Parathyroid adenoma (tissue), 2 donors: ENCODE results near the gene CHAD.

Experiments used
- H2AFZ ChIP-seq: fragments of 300-600 bp; sonication (generic); one replicate; pipeline ENCODE4 v1.7.0; 2017; ENCODE audit warnings: antibody characterized with exemption, mild to moderate bottlenecking
- H3K27ac ChIP-seq: fragments of 300-600 bp; sonication (generic); one replicate; pipeline ENCODE4 v1.7.0; 2017
- H3K27me3 ChIP-seq: fragments of 300-600 bp; sonication (generic); one replicate; pipeline ENCODE4 v1.7.0; 2017; ENCODE audit warnings: low read length; ENCODE audit not compliant: control insufficient read depth, insufficient read depth
- H3K36me3 ChIP-seq: fragments of 300-600 bp; sonication (generic); one replicate; pipeline ENCODE4 v1.7.0; 2017; ENCODE audit warnings: low read length; ENCODE audit not compliant: control insufficient read depth, insufficient read depth
- H3K4me1 ChIP-seq: fragments of 300-600 bp; sonication (generic); one replicate; pipeline ENCODE4 v1.7.0; 2017; ENCODE audit warnings: control low read depth
- H3K4me2 ChIP-seq: fragments of 300-600 bp; sonication (generic); one replicate; pipeline ENCODE4 v1.7.0; 2017; ENCODE audit warnings: low read length
- H3K4me3 ChIP-seq: fragments of 300-600 bp; sonication (generic); one replicate; pipeline ENCODE4 v1.7.0; 2017; ENCODE audit warnings: low read depth, low read length
- H3K79me2 ChIP-seq: fragments of 300-600 bp; sonication (generic); one replicate; pipeline ENCODE4 v1.7.0; 2017; ENCODE audit warnings: control low read depth
- H3K9ac ChIP-seq: fragments of 300-600 bp; sonication (generic); one replicate; pipeline ENCODE4 v1.7.0; 2017; ENCODE audit warnings: mild to moderate bottlenecking
- H3K9me3 ChIP-seq: fragments of 300-600 bp; sonication (generic); one replicate; pipeline ENCODE4 v1.7.0; 2017; ENCODE audit warnings: low read length; ENCODE audit not compliant: control insufficient read depth
- TF ChIP-seq, protein P1 (sequence below): fragments of 300-600 bp; sonication (generic); IDR thresholded peaks from one replicate; pipeline ENCODE4 v1.7.0; 2017; ENCODE audit warnings: antibody characterized with exemption, mild to moderate bottlenecking
- donor health status: primary hyperparathyroidism.

Gene CHAD

DNA sequence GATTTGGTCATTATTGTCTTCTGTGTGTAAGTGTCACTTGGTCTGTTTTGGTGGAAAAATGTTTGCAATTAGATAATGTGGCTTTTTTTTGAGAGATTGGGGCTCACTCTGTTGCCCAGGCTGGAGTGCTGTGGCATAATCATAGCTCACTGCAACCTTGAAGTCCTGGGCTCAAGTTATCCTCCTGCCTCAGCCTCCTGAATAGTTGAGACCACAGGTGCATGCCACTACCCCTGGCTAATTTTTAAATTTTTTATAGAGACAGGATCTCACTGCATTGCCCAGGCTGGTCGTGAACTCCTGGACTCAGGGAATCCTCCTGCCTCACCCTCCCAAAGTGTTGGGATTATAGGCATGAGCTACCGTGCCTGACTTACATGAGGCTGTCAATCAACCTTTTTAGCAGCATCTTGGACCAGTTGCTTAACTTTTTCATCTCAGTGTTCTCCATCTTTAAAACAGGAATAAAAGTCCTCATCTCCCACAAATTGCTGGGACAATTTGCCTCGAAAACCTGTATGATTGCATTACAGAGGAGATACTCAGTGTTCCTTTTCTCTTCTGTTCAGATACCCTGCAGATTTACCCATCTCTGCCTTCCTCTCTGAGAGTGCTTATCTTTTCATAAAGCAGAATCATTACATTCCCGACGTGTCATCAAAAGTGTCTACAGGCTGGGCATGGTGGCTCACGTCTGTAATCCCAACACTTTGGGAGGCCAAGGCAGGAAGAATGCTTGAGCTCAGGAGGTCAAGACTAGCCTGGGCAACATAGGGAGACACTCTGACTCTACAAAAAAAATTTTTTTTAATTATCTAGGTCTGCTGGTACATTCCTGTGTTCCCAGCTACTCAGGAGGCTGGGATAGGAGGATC lies 23.6 kb downstream of the CHAD start:
- peaks cover 13% of the 10 kb centered on the region for H3K4me1 ChIP-seq
- no peaks in the 10 kb centered on the region for H3K9me3 ChIP-seq
- H2AFZ ChIP-seq: no peak overlapping the region
- TF ChIP-seq, protein P1, sequence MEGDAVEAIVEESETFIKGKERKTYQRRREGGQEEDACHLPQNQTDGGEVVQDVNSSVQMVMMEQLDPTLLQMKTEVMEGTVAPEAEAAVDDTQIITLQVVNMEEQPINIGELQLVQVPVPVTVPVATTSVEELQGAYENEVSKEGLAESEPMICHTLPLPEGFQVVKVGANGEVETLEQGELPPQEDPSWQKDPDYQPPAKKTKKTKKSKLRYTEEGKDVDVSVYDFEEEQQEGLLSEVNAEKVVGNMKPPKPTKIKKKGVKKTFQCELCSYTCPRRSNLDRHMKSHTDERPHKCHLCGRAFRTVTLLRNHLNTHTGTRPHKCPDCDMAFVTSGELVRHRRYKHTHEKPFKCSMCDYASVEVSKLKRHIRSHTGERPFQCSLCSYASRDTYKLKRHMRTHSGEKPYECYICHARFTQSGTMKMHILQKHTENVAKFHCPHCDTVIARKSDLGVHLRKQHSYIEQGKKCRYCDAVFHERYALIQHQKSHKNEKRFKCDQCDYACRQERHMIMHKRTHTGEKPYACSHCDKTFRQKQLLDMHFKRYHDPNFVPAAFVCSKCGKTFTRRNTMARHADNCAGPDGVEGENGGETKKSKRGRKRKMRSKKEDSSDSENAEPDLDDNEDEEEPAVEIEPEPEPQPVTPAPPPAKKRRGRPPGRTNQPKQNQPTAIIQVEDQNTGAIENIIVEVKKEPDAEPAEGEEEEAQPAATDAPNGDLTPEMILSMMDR: no peak
- no peak overlapping the region for H3K27ac ChIP-seq
- no peaks in the 10 kb centered on the region for H3K27me3 ChIP-seq
- H3K4me2 ChIP-seq: no peak overlapping the region
- H3K36me3 ChIP-seq: no peaks in the 10 kb centered on the region
- no peak overlapping the region for H3K9ac ChIP-seq
- no peak overlapping the region for H3K4me3 ChIP-seq
- H3K79me2 ChIP-seq: peaks cover 11% of the 10 kb centered on the region

DNA sequence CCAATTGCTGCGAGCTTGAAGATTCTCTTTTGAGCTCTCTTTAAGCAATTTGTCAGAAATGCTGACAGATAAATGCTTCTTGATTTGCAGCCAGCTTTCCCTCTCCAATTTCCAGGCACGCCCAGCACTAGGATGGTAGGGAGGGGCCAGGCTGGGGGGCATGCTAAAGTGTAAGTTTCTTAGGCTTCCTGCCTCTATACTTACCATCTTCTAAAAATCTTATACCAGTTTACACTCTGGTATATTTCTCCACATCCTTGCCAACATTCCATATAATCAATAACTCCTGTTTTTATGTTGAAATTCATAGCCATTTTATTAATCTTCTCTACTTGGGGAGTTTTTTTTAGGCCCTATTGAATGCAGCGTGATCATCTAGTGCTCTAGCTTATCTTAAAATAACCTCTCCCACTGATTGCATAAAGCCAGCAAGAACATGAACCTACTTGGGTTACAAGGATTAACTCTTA lies 25.1 kb downstream of the CHAD start:
- TF ChIP-seq, protein P1: no peak
- Histone ChIP-seq H3K4me3 (no peak overlapping the region), H3K9ac (no peak overlapping the region), H3K27me3 (no peaks in the 10 kb centered on the region), H2AFZ (peak overlapping the region; percentile 14), H3K79me2 (peaks cover 20% of the 10 kb centered on the region), H3K27ac (peak overlapping the region; percentile 65), H3K4me2 (peak overlapping the region; percentile 20), H3K9me3 (no peaks in the 10 kb centered on the region), H3K36me3 (no peaks in the 10 kb centered on the region), H3K4me1 (peaks cover 13% of the 10 kb centered on the region)

GRCh38 chr17:50440838-50441829 lies 27.5 kb downstream of the CHAD start:
- Histone ChIP-seq H3K9me3 (no peaks in the 10 kb centered on the region), H2AFZ (no peak overlapping the region), H3K4me2 (no peak overlapping the region), H3K79me2 (peaks cover 29% of the 10 kb centered on the region), H3K36me3 (no peaks in the 10 kb centered on the region), H3K27ac (peak overlapping the region; percentile 39), H3K9ac (no peak overlapping the region), H3K4me3 (no peak overlapping the region), H3K27me3 (no peaks in the 10 kb centered on the region), H3K4me1 (peaks cover 13% of the 10 kb centered on the region)
- TF ChIP-seq, protein P1: no peak

- Histone ChIP-seq H3K9ac (no peak overlapping the region), H3K27ac (peak overlapping the region; percentile 39), H3K4me3 (no peak overlapping the region), H3K9me3 (no peaks in the 10 kb centered on the region), H3K4me2 (no peak overlapping the region), H3K79me2 (peaks cover 33% of the 10 kb centered on the region), H3K36me3 (no peaks in the 10 kb centered on the region), H3K4me1 (peaks cover 13% of the 10 kb centered on the region), H2AFZ (peak overlapping the region; percentile 27), H3K27me3 (no peaks in the 10 kb centered on the region)
- TF ChIP-seq, protein P1: no peak
These were observed 28.4 kb downstream of the CHAD start for GRCh38 chr17:50440172-50440837.
